SU-DHL-6 (cell line): Measurements from ENCODE around the gene PLEKHA7.

Experiments
- H2AFZ ChIP-seq: fragments of 200-600 bp; sonication (generic); 2 replicates; pipeline ENCODE4 v1.6.1; 2014; ENCODE audit warnings: low read depth, mild to moderate bottlenecking, moderate library complexity, mixed read lengths, antibody characterized with exemption, low read length; ENCODE audit not compliant: severe bottlenecking
- H3F3A ChIP-seq: fragments of 200-600 bp; shearing (Covaris generic); 2 replicates; pipeline ENCODE4 v1.6.0; 2016; ENCODE audit warnings: antibody characterized with exemption, mild to moderate bottlenecking; ENCODE audit not compliant: insufficient read depth
- H3K27ac ChIP-seq: fragments of 200-600 bp; sonication (generic); 2 replicates; pipeline ENCODE4 v1.5.1; 2016; ENCODE audit warnings: low read depth, mild to moderate bottlenecking, low read length, moderate library complexity, mixed read lengths
- H3K27me3 ChIP-seq: fragments of 200-600 bp; sonication (generic), shearing (Covaris generic); 2 replicates; pipeline ENCODE4 v1.6.0; 2014; ENCODE audit warnings: mild to moderate bottlenecking, low read length
- H3K36me3 ChIP-seq: fragments of 200-600 bp; sonication (generic); 2 replicates; pipeline ENCODE4 v1.6.1; 2014; ENCODE audit warnings: mild to moderate bottlenecking, low read length, mixed read lengths
- H3K4me2 ChIP-seq: fragments of 300-600, 200-600 bp; shearing (Covaris generic), sonication (generic); 2 replicates; pipeline ENCODE4 v1.6.0; 2014; ENCODE audit warnings: low read length, low read depth, mild to moderate bottlenecking; ENCODE audit not compliant: poor library complexity, severe bottlenecking
- H3K4me3 ChIP-seq: fragments of 200-600 bp; sonication (generic); 2 replicates; pipeline ENCODE4 v1.5.1; 2014; ENCODE audit warnings: antibody characterized with exemption, low read length, mild to moderate bottlenecking, mixed read lengths; ENCODE audit not compliant: insufficient read depth, poor library complexity, severe bottlenecking
- H3K79me2 ChIP-seq: fragments of 200-600 bp; sonication (generic); 2 replicates; pipeline ENCODE4 v1.6.1; 2014; ENCODE audit warnings: mild to moderate bottlenecking, low read length, moderate library complexity; ENCODE audit not compliant: insufficient read depth
- H3K9ac ChIP-seq: fragments of 200-600 bp; sonication (generic); 2 replicates; pipeline ENCODE4 v1.7.0; 2014; ENCODE audit warnings: mild to moderate bottlenecking, low read length
- H3K9me2 ChIP-seq: fragments of 200-600 bp; sonication (generic); replicated peaks from 2 replicates; pipeline ENCODE4 v1.6.1; 2014; ENCODE audit warnings: low read length; ENCODE audit not compliant: insufficient read depth
- H3K9me3 ChIP-seq: fragments of 200-600 bp; sonication (generic); 2 replicates; pipeline ENCODE4 v1.6.1; 2014; ENCODE audit warnings: low read length, mixed read lengths; ENCODE audit not compliant: insufficient read depth
- H4K20me1 ChIP-seq: fragments of 200-600 bp; sonication (generic); 2 replicates; pipeline ENCODE4 v1.6.1; 2014; ENCODE audit warnings: low read depth, mild to moderate bottlenecking, antibody characterized with exemption, low read length, moderate library complexity, mixed read lengths
- EZH2phosphoT487 ChIP-seq: fragments of 200-600 bp; sonication (generic), shearing (Covaris generic); conservative IDR thresholded peaks from 2 replicates; pipeline ENCODE4 v1.6.1; 2018; ENCODE audit warnings: mild to moderate bottlenecking, antibody characterized with exemption, low read length, moderate library complexity, mixed read lengths
- TF ChIP-seq, protein P1 (sequence below): fragments of 200-600 bp; sonication (generic); IDR thresholded peaks from one replicate; pipeline ENCODE4 v1.5.1; 2017; ENCODE audit warnings: antibody characterized with exemption, mild to moderate bottlenecking, low read length, moderate library complexity; ENCODE audit not compliant: insufficient read depth, poor library complexity, severe bottlenecking

Gene PLEKHA7

DNA sequence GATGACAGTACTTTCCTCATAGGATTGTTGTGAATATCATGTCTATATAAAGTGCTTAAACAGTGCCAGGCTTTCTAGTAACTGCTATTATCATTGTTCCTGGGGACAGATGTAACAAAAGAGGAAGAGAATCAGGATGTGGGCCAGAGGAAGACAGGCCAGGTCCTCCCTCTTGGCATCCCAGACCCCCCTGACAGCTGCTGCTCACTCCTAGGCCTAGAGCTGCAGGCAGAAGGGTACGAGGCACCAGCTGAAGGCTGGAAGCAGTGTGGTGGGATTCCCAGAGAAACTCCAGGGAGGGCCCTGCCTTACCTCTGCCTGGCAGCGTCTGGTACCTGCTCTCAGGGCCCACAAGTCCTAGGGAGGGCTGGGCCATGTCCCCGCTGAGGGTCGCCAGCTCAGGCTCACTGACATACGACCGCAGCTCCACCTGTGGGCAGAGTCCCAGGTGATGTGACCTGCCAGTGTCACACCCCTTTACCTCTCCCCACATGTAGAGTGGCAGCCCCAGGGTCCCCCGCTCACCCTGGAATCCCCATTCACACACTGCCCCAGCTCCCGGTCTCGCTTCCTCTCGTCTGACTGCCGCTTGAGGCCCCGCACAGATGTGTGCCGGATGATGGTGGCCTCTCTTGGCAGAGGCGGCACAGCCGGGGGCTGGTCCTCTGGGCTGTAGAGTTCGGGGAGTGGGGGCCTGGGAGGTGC, 223.6 kb downstream of the PLEKHA7 start:
- Histone ChIP-seq H3K27me3 (no peaks in the 10 kb centered on the region), H3K4me3 (no peak overlapping the region), H3K9me2 (no peaks in the 10 kb centered on the region), H3K4me2 (no peak overlapping the region), H3K36me3 (no peaks in the 10 kb centered on the region), H3K27ac (no peak overlapping the region), H3K9me3 (no peaks in the 10 kb centered on the region), H4K20me1 (no peaks in the 10 kb centered on the region), H2AFZ (no peak overlapping the region), H3K9ac (no peak overlapping the region), H3F3A (no peaks in the 10 kb centered on the region), H3K79me2 (no peaks in the 10 kb centered on the region)
- TF ChIP-seq, protein P1, sequence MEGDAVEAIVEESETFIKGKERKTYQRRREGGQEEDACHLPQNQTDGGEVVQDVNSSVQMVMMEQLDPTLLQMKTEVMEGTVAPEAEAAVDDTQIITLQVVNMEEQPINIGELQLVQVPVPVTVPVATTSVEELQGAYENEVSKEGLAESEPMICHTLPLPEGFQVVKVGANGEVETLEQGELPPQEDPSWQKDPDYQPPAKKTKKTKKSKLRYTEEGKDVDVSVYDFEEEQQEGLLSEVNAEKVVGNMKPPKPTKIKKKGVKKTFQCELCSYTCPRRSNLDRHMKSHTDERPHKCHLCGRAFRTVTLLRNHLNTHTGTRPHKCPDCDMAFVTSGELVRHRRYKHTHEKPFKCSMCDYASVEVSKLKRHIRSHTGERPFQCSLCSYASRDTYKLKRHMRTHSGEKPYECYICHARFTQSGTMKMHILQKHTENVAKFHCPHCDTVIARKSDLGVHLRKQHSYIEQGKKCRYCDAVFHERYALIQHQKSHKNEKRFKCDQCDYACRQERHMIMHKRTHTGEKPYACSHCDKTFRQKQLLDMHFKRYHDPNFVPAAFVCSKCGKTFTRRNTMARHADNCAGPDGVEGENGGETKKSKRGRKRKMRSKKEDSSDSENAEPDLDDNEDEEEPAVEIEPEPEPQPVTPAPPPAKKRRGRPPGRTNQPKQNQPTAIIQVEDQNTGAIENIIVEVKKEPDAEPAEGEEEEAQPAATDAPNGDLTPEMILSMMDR: no peak
- TF ChIP-seq EZH2phosphoT487: no peak

DNA sequence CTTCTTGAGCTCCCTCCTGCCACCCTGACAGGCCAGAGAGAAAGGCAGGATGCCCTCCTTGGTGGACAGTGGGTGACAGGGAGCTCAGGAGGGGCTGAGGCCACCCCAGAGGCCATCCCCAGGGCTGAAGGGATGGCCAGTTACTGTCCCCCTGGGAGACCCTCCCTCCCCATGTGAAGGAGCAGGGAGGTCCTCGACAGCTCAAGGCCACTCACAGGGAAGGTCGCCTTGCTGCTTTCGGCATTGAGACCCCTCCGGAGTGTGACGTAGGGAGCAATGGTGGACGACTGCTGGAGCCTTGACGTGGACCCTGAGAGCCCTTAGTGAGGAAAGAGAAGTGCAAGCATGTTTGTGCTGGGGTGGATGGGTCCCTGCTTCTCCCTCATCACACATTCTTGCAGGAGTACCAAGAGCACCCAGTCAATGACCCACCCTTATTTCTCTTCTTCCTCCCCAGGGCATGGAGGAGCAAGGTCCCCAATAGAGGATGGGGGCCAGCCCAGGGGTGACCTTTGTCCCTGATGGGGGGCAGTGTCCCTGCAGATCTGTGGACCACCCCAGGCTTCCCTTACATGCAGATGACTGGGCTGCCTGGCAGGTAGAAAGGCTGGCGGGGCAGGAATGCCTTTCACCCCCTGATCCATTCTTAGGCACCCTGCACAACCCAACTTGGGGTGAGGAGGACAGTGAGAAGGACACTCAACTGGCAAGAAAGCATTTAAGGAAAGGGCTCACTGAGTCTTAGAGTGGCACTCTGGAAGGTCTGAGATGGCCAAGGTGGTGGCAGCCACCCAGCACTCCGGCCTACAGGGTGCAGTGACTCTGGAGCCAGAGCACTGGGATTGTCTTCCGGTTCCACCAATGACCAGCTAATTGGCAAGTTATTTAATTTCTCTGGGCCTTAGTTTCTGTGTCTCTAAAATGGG, 224.4 kb downstream of the PLEKHA7 start:
- Histone ChIP-seq H3K9me2 (no peaks in the 10 kb centered on the region), H3K4me2 (no peak overlapping the region), H3K79me2 (no peaks in the 10 kb centered on the region)

DNA sequence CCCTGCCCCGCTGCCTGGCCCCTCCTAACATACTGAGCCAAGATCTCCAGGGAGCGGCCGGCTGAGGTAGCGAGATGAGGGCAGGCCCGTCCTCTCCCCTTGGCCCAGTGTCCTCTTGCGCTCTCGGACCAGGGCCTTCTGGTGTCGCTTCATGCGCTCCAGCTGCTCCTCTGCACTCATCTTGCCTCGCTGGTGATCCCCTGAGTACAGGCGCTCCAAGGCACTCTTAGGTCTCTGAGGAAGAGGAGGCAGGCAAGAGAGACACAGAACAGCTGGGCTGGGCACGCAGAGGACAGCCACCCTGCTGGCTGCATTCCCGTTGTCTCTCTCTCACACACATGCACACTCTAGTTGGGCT, 225.2 kb downstream of the PLEKHA7 start:
- Histone ChIP-seq H2AFZ (no peak overlapping the region), H3K4me2 (no peak overlapping the region), H4K20me1 (no peaks in the 10 kb centered on the region), H3K27ac (no peak overlapping the region), H3K4me3 (no peak overlapping the region), H3K9ac (no peak overlapping the region), H3K27me3 (no peaks in the 10 kb centered on the region), H3K9me2 (no peaks in the 10 kb centered on the region), H3K79me2 (no peaks in the 10 kb centered on the region), H3K9me3 (no peaks in the 10 kb centered on the region), H3F3A (no peaks in the 10 kb centered on the region), H3K36me3 (no peaks in the 10 kb centered on the region)
- no peak for TF ChIP-seq EZH2phosphoT487
- TF ChIP-seq, protein P1: no peak

More for the DNA sequence above, 224.4 kb downstream of the PLEKHA7 start:
- Histone ChIP-seq H3K9me3 (no peaks in the 10 kb centered on the region), H3K27ac (no peak overlapping the region), H2AFZ (no peak overlapping the region), H4K20me1 (no peaks in the 10 kb centered on the region), H3K36me3 (no peaks in the 10 kb centered on the region), H3K4me3 (no peak overlapping the region), H3F3A (no peaks in the 10 kb centered on the region), H3K27me3 (no peaks in the 10 kb centered on the region), H3K9ac (no peak overlapping the region)
- TF ChIP-seq, protein P1: no peak
- no peak for TF ChIP-seq EZH2phosphoT487
